IPS-18c (cell line): ENCODE data around the gene PROK1.
"Not testable (repeated sequence)": the region's sequence is repeated elsewhere in the genome, so short reads cannot be mapped to it uniquely, and the experiment has no call there.

Experiments used
- H3K4me3 ChIP-seq: 2 replicates; pipeline ENCODE4 v1.7.0; 2013; ENCODE audit warnings: low read depth, mild to moderate bottlenecking, low read length, moderate library complexity; ENCODE audit not compliant: insufficient read depth
- H3K9me3 ChIP-seq: one replicate; pipeline ENCODE4 v1.6.1; 2013; ENCODE audit warnings: mild to moderate bottlenecking, low read length, moderate library complexity; ENCODE audit not compliant: control insufficient read depth, insufficient read depth

The PROK1 gene

DNA sequence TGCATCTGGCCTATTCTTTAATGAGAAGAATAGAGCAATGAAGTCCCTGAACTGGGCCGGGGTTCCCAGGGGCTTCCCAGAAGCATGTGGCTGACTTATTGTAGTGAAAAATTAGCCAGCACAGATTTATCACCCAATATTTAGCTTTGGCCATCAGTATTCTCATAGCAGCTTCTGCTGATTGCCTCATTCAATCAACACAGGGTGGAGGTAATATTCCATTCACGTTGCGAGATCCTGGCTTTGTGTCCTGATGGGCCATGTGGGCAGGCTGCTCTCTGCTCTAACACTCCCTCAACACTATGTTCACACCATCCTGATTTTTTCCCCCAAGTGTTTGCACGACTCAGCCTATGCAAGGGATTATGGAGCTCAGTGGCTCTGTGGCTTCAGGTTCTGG lies 22.0 kb upstream of the PROK1 start:
- H3K9me3 ChIP-seq, result no peaks in the 10 kb centered on the region
- no peak overlapping the region for H3K4me3 ChIP-seq

DNA sequence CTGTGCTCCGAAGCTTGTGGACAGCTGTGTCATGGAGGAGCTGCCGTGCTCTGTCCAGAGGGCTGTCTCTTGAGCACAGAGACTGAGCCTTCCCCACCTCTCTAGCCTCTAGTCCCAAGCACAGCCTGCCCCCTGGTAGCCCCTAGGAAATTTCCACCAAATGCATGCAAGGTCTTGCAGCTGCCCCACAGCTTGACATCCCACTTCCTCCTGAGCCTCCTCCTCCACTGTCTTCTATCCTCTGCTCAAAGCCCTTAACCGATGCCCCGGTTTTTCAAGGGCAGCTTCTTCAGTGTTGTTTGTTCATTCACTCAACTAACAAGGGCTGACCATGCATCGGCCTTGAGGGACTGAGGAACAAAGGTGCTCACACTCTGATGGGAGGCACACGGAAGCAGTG lies 20.6 kb upstream of the PROK1 start:
- Histone ChIP-seq H3K9me3 (no peaks in the 10 kb centered on the region), H3K4me3 (no peak overlapping the region)

DNA sequence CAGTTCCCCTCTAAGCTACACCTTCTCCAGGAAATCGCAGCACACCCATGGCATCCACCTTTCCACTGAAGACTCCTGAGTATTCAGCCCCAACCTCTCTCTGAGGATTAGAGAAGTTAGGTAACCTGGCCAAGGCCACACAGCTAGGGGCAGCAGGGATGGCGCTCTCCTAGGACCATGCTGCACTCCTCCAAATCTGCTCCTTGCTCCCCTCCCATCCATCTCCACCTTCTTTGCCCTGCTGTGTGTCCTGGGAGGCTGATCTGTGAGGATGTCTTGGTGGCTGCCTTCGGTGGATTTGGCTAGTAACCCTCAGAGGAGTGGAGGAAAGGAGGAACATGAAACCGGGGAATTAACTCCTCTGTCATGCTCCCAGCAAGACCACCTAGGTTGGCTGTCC lies 20.0 kb upstream of the PROK1 start:
- no peak overlapping the region for H3K4me3 ChIP-seq

DNA sequence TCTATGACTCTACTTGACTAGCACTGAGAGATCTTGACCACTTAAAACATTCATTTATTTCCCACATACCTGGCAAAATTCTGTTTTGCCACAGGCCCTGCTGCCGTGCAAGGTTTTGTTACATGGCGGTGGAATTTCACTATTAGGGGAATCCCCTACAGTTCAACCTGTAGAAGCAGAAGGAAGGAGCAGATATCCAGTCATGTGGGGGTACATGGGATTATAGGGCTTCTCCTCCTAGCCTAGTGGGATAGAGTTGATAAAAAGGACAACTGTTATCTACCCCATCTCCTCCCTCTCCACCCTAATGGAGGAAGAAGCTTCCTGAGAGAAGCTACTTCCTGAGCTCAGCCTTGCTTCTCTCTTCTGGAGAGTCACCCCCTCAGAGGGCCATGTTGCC lies 17.7 kb upstream of the PROK1 start:
- Histone ChIP-seq H3K4me3 (no peak overlapping the region), H3K9me3 (no peaks in the 10 kb centered on the region)

More for the DNA sequence above, 20.0 kb upstream of the PROK1 start:
- no peaks in the 10 kb centered on the region for H3K9me3 ChIP-seq

GRCh38 chr1:110433803-110434202 lies 17.1 kb upstream of the PROK1 start:
- H3K9me3 ChIP-seq, result no peaks in the 10 kb centered on the region
- H3K4me3 ChIP-seq, result no peak overlapping the region

GRCh38 chr1:110434946-110435345 lies 16.0 kb upstream of the PROK1 start:
- H3K9me3 ChIP-seq, result no peaks in the 10 kb centered on the region
- no peak overlapping the region for H3K4me3 ChIP-seq

GRCh38 chr1:110436635-110437034 lies 14.3 kb upstream of the PROK1 start:
- Histone ChIP-seq H3K4me3 (no peak overlapping the region), H3K9me3 (no peaks in the 10 kb centered on the region)

GRCh38 chr1:110437645-110438299 lies 13.2 kb upstream of the PROK1 start:
- not testable (repeated sequence) for H3K9me3 ChIP-seq, H3K4me3 ChIP-seq

GRCh38 chr1:110438893-110439292 lies 12.1 kb upstream of the PROK1 start:
- H3K4me3 ChIP-seq, result no peak overlapping the region
- H3K9me3 ChIP-seq, result no peaks in the 10 kb centered on the region

DNA sequence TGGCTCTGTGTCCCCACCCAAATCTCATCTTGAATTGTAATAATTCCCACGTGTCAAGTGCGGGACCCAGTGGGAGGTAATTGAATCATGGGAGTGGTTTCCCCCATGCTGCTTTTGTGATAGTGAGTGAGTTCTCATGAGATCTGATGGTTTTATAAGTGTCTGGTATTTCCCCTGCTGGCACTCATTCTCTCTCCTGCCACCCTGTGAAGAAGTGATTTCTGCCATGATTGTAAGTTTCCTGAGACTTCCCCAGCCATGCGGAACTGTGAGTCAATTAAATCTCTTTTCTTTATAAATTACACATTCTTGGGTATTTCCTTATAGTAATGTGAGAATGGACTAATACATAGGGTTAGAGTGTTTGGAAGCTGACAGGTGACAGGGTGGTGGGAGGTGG lies 11.1 kb upstream of the PROK1 start:
- H3K4me3 ChIP-seq, H3K9me3 ChIP-seq: not testable (repeated sequence)

DNA sequence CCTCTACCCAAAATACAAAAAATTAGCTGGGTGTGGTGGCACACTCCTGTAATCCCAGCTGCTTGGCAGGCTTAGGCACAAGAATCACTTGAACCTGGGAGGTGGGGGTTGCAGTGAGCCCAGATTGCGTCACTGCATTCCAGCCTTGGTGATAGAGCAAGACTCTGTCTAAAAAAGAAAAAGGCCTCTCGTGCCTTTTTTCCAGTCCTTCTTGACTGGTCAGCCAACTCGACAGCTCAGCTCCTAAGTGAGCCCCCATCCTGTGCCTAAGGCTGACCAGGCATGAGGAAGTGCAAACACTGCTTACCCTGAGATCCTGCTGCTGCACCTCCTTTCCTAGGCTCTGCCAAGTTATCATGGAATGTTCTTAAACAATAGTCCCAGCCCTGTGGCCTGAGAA lies 10.1 kb upstream of the PROK1 start:
- Histone ChIP-seq H3K9me3 (no peaks in the 10 kb centered on the region), H3K4me3 (no peak overlapping the region)

- H3K9me3 ChIP-seq, result no peaks in the 10 kb centered on the region
- H3K4me3 ChIP-seq, result no peak overlapping the region
Observed at GRCh38 chr1:110441888-110442287, 9.1 kb upstream of the PROK1 start.

GRCh38 chr1:110443451-110443850 lies 7.5 kb upstream of the PROK1 start:
- Histone ChIP-seq H3K9me3 (no peaks in the 10 kb centered on the region), H3K4me3 (no peak overlapping the region)

GRCh38 chr1:110444561-110444960 lies 6.4 kb upstream of the PROK1 start:
- H3K4me3 ChIP-seq, result no peak overlapping the region
- H3K9me3 ChIP-seq, result no peaks in the 10 kb centered on the region

GRCh38 chr1:110449661-110450651 lies 993 bp upstream of the PROK1 start:
- Histone ChIP-seq H3K9me3 (no peaks in the 10 kb centered on the region), H3K4me3 (no peak overlapping the region)

- Histone ChIP-seq H3K9me3 (no peaks in the 10 kb centered on the region), H3K4me3 (no peak overlapping the region)
Observed at GRCh38 chr1:110452330-110452729, 1.4 kb downstream of the PROK1 start.

GRCh38 chr1:110453829-110454228 lies 2.9 kb downstream of the PROK1 start:
- Histone ChIP-seq H3K4me3 (no peak overlapping the region), H3K9me3 (no peaks in the 10 kb centered on the region)

GRCh38 chr1:110454328-110454727 lies 3.4 kb downstream of the PROK1 start:
- no peak overlapping the region for H3K4me3 ChIP-seq
- H3K9me3 ChIP-seq, result no peaks in the 10 kb centered on the region
